HL-60 (cell line): ENCODE measurements around the gene AP3S1.

Source experiments
- DNase-seq, 2 experiments: peaks; one replicate each; pipeline ENCODE4 v3.0.0-alpha.2; 2010 to 2020; ENCODE audit warnings: low read depth in 1 of 2, low spot score in 1 of 2
- H3K27ac ChIP-seq: fragments of 250-450 bp; sonication (Bioruptor Pico); replicated peaks from 2 replicates; pipeline ENCODE4 v1.5.1; 2020; ENCODE audit warnings: mild to moderate bottlenecking, moderate library complexity
- H3K27me3 ChIP-seq: fragments of 250-450 bp; sonication (Bioruptor Pico); 2 replicates; pipeline ENCODE4 v1.5.1; 2021; ENCODE audit warnings: mild to moderate bottlenecking, moderate library complexity; ENCODE audit not compliant: insufficient read depth, poor library complexity, severe bottlenecking
- H3K4me3 ChIP-seq: replicated peaks from 2 replicates; pipeline ENCODE4 v1.5.1; 2011; ENCODE audit warnings: mild to moderate bottlenecking, control low read depth, low read length; ENCODE audit not compliant: insufficient read depth
- CTCF ChIP-seq: IDR thresholded peaks from one replicate; pipeline ENCODE4 v1.5.1; 2011; ENCODE audit warnings: low read length, control low read depth, inconsistent platforms; ENCODE audit not compliant: insufficient read depth
- GABPA ChIP-seq: IDR thresholded peaks from 2 replicates; pipeline ENCODE4 v1.6.1; 2012; ENCODE audit warnings: low read depth
- POLR2AphosphoS5 ChIP-seq: IDR thresholded peaks from 2 replicates; pipeline ENCODE4 v1.6.1; 2012; ENCODE audit warnings: low read depth
- SPI1 ChIP-seq: IDR thresholded peaks from 2 replicates; pipeline ENCODE4 v1.6.1; 2012; ENCODE audit warnings: low read depth, mild to moderate bottlenecking, borderline replicate concordance
- TF ChIP-seq, protein P1 (sequence below): IDR thresholded peaks from 2 replicates; pipeline ENCODE4 v1.6.1; 2012; ENCODE audit warnings: low read depth; ENCODE audit not compliant: insufficient replicate concordance

The AP3S1 gene

DNA sequence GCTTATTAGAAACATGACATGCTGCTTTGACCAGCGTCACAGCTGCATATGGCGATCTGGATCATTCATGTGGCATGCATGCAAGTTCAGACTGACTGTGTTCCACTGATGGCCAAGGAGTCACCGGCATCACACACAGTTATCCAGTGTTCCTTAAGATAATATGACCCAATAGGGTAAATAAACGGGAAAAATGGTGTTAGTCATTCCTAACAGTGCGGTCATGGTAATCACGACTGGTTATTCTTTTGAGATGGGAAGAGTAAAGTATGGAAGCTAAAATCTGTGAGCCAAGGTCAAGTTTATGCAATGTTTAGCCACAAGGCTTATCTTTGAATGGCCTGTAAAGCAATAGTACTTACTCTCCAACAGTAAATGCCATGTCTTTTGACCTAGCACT is 91.3 kb downstream of the AP3S1 start:
- TF ChIP-seq POLR2AphosphoS5 (no peak), SPI1 (no peak), GABPA (no peak), CTCF (no peak)
- TF ChIP-seq, protein P1, sequence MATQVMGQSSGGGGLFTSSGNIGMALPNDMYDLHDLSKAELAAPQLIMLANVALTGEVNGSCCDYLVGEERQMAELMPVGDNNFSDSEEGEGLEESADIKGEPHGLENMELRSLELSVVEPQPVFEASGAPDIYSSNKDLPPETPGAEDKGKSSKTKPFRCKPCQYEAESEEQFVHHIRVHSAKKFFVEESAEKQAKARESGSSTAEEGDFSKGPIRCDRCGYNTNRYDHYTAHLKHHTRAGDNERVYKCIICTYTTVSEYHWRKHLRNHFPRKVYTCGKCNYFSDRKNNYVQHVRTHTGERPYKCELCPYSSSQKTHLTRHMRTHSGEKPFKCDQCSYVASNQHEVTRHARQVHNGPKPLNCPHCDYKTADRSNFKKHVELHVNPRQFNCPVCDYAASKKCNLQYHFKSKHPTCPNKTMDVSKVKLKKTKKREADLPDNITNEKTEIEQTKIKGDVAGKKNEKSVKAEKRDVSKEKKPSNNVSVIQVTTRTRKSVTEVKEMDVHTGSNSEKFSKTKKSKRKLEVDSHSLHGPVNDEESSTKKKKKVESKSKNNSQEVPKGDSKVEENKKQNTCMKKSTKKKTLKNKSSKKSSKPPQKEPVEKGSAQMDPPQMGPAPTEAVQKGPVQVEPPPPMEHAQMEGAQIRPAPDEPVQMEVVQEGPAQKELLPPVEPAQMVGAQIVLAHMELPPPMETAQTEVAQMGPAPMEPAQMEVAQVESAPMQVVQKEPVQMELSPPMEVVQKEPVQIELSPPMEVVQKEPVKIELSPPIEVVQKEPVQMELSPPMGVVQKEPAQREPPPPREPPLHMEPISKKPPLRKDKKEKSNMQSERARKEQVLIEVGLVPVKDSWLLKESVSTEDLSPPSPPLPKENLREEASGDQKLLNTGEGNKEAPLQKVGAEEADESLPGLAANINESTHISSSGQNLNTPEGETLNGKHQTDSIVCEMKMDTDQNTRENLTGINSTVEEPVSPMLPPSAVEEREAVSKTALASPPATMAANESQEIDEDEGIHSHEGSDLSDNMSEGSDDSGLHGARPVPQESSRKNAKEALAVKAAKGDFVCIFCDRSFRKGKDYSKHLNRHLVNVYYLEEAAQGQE = no peak
- Histone ChIP-seq H3K27ac (no peak overlapping the region), H3K4me3 (no peak overlapping the region), H3K27me3 (no peaks in the 10 kb centered on the region)
- no peak for DNase-seq

DNA sequence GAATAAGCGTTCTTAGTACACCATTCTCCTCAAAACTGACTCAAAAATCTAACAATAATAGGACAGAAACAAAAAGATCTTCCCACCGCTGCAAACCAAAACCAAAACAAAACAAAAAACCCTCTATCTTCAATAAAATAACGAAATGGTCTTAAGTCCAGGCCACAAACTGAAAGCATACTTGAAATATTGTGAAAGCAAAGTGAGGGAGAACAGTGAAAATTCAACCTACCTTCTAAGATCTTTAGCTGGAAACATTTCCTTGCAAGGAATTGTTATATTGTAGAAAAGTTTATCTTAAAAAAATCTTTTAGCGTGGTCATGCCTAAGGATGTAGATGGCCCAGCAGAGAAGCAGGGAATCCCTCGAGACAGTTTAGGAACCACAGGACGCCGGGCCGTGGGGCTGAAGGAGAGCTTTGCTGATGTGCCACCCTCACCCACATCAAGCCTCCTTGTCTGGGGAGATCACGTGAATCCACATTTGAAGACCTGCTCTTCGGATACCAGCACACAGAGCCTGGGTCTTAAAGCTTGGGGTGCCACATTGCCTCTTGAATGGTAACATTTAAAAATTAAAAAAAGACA is 92.7 kb downstream of the AP3S1 start:
- Histone ChIP-seq H3K4me3 (no peak overlapping the region), H3K27ac (no peak overlapping the region), H3K27me3 (no peaks in the 10 kb centered on the region)
- TF ChIP-seq, protein P1 = no peak
- TF ChIP-seq POLR2AphosphoS5 (no peak), SPI1 (no peak), CTCF (no peak), GABPA (no peak)
- no peak for DNase-seq

- Histone ChIP-seq H3K4me3 (no peak overlapping the region), H3K27me3 (no peaks in the 10 kb centered on the region), H3K27ac (no peak overlapping the region)
- TF ChIP-seq CTCF (no peak), GABPA (no peak), POLR2AphosphoS5 (no peak), SPI1 (no peak)
- TF ChIP-seq, protein P1 = no peak
- no peak for DNase-seq
These were observed 94.3 kb downstream of the AP3S1 start for GRCh38 chr5:115936031-115936430.
